Ectodermal cell (in vitro differentiated cells): ENCODE data around the gene PCCA.

Source experiments
- H3K27ac ChIP-seq: 2 replicates; pipeline ENCODE4 v1.7.0; 2013; ENCODE audit warnings: mild to moderate bottlenecking, low read depth, low read length; ENCODE audit not compliant: insufficient read depth, poor library complexity, severe bottlenecking
- H3K27me3 ChIP-seq: 2 replicates; pipeline ENCODE4 v1.7.0; 2013; ENCODE audit warnings: mild to moderate bottlenecking, low read length; ENCODE audit not compliant: insufficient read depth, control insufficient read depth, poor library complexity, severe bottlenecking
- H3K36me3 ChIP-seq: one replicate; pipeline ENCODE4 v1.7.0; 2013; ENCODE audit warnings: low read length; ENCODE audit not compliant: control insufficient read depth, insufficient read depth
- H3K4me1 ChIP-seq: one replicate; pipeline ENCODE4 v1.7.0; 2013; ENCODE audit warnings: low read length; ENCODE audit not compliant: control insufficient read depth, insufficient read depth
- H3K4me3 ChIP-seq: 2 replicates; pipeline ENCODE4 v1.7.0; 2013; ENCODE audit warnings: low read depth, low read length, control low read depth; ENCODE audit not compliant: insufficient read depth
- H3K9me3 ChIP-seq: 2 replicates; pipeline ENCODE4 v1.7.0; 2013; ENCODE audit warnings: mild to moderate bottlenecking, low read length, moderate library complexity; ENCODE audit not compliant: control insufficient read depth
- WGBS, 2 experiments: methylation state at CpG; one replicate each; pipeline ENCODE4 v1.1.7; 2013; ENCODE audit warnings: missing lambda C conversion rate in 2 of 2; 5-methylcytosine and 5-hydroxymethylcytosine counted together

Gene PCCA

DNA sequence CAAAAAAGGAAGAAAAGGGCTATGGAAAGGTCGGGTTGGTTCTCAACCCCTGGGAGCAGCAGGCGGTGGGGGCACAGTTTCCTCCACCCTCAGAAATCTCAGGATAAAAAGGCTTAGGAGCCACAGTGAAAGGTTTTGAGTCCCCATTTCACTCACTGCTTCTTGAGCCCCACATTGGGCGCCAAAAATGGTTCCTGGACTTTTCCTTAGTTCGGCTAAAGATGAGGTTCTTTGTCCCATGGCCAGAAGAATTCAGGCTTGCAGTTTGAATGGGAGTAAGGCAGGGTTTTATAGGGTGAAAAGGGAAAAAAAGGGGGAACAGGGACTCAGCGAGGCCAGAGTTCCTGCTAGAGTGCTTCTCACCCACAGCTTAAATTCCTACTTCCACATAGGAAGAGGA is 320.2 kb downstream of the PCCA start:
- no peaks in the 10 kb centered on the region for H3K9me3 ChIP-seq
- H3K36me3 ChIP-seq = peaks cover 3% of the 10 kb centered on the region
- no peak overlapping the region for H3K27ac ChIP-seq
- 94 to 98% methylated on average over 4 to 5 of the region's 5 CpGs for WGBS, 2 experiments
- no peak overlapping the region for H3K4me3 ChIP-seq
- no peaks in the 10 kb centered on the region for H3K4me1 ChIP-seq
- H3K27me3 ChIP-seq = no peaks in the 10 kb centered on the region

DNA sequence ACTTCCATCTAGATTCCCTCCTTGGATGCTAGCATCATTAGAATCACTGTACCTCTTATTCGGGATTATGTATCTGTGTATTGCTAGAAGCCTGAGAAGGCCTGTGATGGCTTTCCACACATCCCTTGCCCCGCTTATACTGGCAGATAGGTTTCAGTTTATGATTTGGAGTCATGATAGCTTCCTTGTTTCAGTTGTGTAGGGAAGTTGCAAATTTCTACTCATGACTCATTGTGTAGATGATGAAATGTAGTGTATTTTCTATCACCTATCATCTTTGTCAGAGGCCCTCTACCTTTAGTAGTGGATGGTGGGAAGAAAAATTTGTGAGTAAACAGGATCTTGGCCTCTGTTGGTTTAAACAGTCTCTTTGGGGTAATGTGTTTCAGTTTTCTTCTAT is 334.5 kb downstream of the PCCA start:
- Histone ChIP-seq H3K9me3 (no peaks in the 10 kb centered on the region), H3K27ac (no peak overlapping the region)
- 85 to 100% methylated on average over 2 of the region's 2 CpGs for WGBS, 2 experiments

GRCh38 chr13:100428986-100429385 is 340.1 kb downstream of the PCCA start:
- no peaks in the 10 kb centered on the region for H3K9me3 ChIP-seq
- 89 to 97% methylated on average over 3 of the region's 3 CpGs for WGBS, 2 experiments
- H3K36me3 ChIP-seq = no peaks in the 10 kb centered on the region
- no peak overlapping the region for H3K27ac ChIP-seq
- no peak overlapping the region for H3K4me3 ChIP-seq
- H3K27me3 ChIP-seq = no peaks in the 10 kb centered on the region
- H3K4me1 ChIP-seq = no peaks in the 10 kb centered on the region

More for the DNA sequence above, 334.5 kb downstream of the PCCA start:
- Histone ChIP-seq H3K36me3 (no peaks in the 10 kb centered on the region), H3K4me3 (no peak overlapping the region), H3K27me3 (no peaks in the 10 kb centered on the region), H3K4me1 (no peaks in the 10 kb centered on the region)

DNA sequence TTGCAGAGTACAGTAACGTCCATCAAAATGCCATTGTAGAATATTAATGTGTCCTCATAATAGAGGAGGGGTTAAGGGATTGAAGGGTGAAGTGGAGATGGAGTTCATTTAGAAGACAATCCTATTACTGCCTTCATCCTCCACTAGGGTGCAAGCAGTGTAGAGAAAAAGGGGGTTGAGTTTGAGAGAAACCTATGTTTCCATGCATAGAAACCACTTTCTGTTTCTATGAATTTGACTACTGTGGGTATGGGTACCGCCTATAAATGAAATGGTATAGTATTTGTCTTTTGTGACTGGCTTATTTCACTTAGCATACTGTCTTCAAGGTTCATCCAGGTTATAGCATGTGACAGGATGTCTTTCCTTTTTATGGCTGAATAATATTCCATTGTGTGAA is 343.7 kb downstream of the PCCA start:
- Histone ChIP-seq H3K4me1 (no peaks in the 10 kb centered on the region), H3K27me3 (no peaks in the 10 kb centered on the region), H3K4me3 (no peak overlapping the region), H3K27ac (no peak overlapping the region), H3K36me3 (peaks cover 3% of the 10 kb centered on the region), H3K9me3 (no peaks in the 10 kb centered on the region)
- 90 to 91% methylated on average over 2 of the region's 2 CpGs for WGBS, 2 experiments

DNA sequence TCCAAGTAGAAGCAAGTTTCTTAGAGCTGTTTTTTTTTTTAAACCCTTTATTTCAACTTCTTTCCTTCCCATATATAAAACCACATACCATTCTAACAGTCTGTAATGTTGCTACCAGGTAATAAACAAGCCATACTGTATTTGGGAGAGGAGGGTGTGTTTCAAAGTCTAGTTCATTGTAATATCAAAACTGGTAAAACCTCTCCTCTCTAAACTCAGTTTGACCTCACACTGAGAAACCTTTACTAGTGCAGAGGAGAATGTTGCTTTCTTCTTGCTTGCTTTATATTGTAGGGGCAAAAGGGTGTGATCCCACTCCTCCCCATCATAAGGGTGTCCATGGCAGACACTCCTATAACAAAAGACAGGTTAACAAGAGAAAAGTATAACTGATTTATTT is 344.6 kb downstream of the PCCA start:
- peaks cover 3% of the 10 kb centered on the region for H3K36me3 ChIP-seq
- H3K9me3 ChIP-seq = no peaks in the 10 kb centered on the region
- no peak overlapping the region for H3K27ac ChIP-seq
- no peak overlapping the region for H3K4me3 ChIP-seq
- no peaks in the 10 kb centered on the region for H3K27me3 ChIP-seq
- H3K4me1 ChIP-seq = peaks cover 2% of the 10 kb centered on the region

- H3K9me3 ChIP-seq = no peaks in the 10 kb centered on the region
- H3K27me3 ChIP-seq = no peaks in the 10 kb centered on the region
- H3K4me3 ChIP-seq = no peak overlapping the region
- H3K27ac ChIP-seq = no peak overlapping the region
- WGBS, 2 experiments = 92 to 93% methylated on average over 5 of the region's 5 CpGs
- peaks cover 3% of the 10 kb centered on the region for H3K36me3 ChIP-seq
- H3K4me1 ChIP-seq = peaks cover 9% of the 10 kb centered on the region
These were observed 345.3 kb downstream of the PCCA start for GRCh38 chr13:100434010-100434763.

- peaks cover 3% of the 10 kb centered on the region for H3K36me3 ChIP-seq
- H3K27ac ChIP-seq = no peak overlapping the region
- WGBS, 2 experiments = 89 to 91% methylated on average over 4 of the region's 4 CpGs
These were observed 347.2 kb downstream of the PCCA start for GRCh38 chr13:100436099-100436498.

DNA sequence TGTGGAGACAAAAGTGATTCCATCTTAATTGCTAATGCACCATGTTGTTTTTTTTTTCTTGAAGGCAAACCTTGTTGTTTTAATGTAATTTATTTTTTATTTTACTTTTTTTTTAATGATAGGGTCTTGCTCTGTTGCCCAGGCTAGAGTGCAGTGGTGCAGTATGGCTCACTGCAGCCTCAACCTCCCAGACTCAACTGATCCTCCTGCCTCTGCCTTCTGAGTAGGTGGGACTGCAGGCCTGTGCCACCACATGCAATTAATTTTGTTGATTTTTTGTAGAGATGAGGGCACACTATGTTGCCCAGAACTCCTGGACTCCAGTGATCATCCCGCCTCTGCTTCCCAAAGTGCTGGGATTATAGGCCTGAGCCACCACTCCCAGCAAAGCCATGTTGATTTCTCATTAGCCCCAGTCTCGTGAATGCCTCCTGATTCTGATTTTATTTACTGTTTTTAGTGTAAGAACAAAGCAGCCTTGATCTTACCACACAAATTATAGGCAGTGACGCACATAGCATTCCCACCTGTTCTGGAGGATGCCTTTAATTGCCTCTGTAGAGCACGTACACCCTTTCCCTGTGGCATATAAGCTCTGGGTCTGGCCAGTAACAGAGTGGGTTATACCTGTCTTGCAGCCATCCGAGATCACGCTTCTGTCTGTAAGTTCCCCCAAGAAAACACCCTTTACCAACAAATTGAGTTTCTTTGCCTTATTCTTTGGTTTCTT is 349.3 kb downstream of the PCCA start:
- no peaks in the 10 kb centered on the region for H3K9me3 ChIP-seq
- H3K36me3 ChIP-seq = peaks cover 3% of the 10 kb centered on the region
- no peaks in the 10 kb centered on the region for H3K27me3 ChIP-seq
- H3K27ac ChIP-seq = no peak overlapping the region
- no peak overlapping the region for H3K4me3 ChIP-seq
- WGBS, 2 experiments = 88 to 90% methylated on average over 6 of the region's 6 CpGs
- H3K4me1 ChIP-seq = peaks cover 14% of the 10 kb centered on the region

More at GRCh38 chr13:100436099-100436498, 347.2 kb downstream of the PCCA start:
- Histone ChIP-seq H3K9me3 (no peaks in the 10 kb centered on the region), H3K4me1 (peaks cover 14% of the 10 kb centered on the region), H3K4me3 (no peak overlapping the region), H3K27me3 (no peaks in the 10 kb centered on the region)

DNA sequence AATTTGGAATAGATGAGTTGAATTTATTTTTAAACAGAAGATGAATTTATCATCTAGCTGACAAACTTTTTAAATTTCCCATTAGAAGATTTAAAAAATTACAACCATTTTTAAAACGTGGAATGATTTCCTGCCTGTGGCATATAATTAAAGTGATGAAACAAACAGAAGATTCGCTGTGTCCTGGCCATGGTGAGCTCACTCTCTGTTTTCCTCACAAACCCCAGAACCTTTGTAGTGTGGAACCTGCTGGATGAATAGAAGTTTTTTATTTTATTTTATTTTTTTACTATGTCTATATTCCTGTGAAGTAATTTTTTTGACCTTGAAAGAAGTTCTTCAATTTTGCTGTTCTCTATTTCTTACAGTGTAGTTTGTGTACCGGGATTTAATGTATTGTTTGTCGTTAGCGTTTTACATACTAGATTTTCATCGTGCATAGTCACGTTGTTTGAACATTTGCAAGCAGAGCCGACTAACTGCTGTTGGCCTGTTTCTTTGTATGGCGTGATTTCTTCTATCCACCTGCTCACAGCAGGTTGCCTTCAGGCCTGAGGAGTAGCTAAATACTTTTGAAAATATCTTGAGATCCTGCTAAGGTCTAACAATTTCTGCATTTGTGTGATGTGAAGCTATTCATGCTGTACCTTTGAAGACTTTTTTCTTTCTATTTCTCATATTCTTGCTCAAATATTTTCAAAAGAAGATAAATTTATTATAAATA is 350.5 kb downstream of the PCCA start:
- Histone ChIP-seq H3K9me3 (no peaks in the 10 kb centered on the region), H3K27me3 (no peaks in the 10 kb centered on the region), H3K36me3 (peaks cover under 1% of the 10 kb centered on the region), H3K4me1 (peaks cover 14% of the 10 kb centered on the region), H3K27ac (no peak overlapping the region), H3K4me3 (no peak overlapping the region)
- WGBS, 2 experiments = 18 to 21% methylated on average over 8 to 9 of the region's 9 CpGs
